C4-2B (cell line): Measurements from ENCODE around the gene AIG1.
A peak's percentile ranks its signal among the peaks of the same experiment; 100 is the strongest.
"Not testable (repeated sequence)": the region's sequence is repeated elsewhere in the genome, so short reads cannot be mapped to it uniquely, and the experiment has no call there.

Experiments
- H3K27ac ChIP-seq: fragments of 450-650 bp; 2 replicates; pipeline ENCODE4 v1.5.1; 2017
- ZFX ChIP-seq: fragments of 450-650 bp; IDR thresholded peaks from 2 replicates; pipeline ENCODE4 v1.6.1; 2017
- TF ChIP-seq, protein P1 (sequence below): fragments of 450-650 bp; conservative IDR thresholded peaks from 2 replicates; pipeline ENCODE4 v1.5.1; 2017; ENCODE audit warnings: mild to moderate bottlenecking

The AIG1 gene

DNA sequence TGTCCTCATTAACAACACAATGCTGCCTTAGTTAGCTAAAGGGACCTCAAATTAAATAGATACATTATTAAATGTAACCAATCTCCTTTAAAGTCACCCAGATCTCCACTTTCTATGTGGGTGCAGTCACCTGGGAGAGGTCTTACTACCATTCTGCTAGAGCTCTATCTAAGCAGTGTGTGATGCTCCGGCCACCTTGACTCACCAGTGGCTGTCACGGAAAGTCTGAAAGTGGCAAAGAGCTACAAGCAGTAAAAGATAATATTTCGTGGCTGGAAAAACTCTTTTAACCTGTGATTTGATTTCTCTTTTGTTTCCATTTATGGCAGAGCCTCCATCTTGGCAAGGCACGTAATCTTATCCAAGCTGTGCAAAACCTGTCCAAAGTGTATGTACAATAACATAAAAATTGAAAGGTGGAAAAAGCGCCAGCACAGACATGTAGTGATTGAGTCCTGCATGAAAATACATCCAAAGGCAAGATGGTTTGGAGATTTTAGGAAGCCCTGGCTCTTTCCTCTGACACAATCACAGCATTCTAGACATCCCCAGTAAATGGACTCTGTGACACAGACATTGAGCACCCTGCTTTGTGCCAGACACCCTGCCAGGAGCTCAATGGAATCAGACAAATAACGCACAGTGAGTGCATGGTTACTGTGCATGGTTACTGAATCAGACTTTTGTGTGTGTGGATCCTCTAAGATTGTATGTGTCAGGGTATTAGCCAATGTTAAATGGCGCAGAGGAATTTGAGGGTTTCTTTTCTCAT lies 273.2 kb downstream of the AIG1 start:
- H3K27ac ChIP-seq: no peak overlapping the region
- no peak for TF ChIP-seq ZFX
- TF ChIP-seq, protein P1, sequence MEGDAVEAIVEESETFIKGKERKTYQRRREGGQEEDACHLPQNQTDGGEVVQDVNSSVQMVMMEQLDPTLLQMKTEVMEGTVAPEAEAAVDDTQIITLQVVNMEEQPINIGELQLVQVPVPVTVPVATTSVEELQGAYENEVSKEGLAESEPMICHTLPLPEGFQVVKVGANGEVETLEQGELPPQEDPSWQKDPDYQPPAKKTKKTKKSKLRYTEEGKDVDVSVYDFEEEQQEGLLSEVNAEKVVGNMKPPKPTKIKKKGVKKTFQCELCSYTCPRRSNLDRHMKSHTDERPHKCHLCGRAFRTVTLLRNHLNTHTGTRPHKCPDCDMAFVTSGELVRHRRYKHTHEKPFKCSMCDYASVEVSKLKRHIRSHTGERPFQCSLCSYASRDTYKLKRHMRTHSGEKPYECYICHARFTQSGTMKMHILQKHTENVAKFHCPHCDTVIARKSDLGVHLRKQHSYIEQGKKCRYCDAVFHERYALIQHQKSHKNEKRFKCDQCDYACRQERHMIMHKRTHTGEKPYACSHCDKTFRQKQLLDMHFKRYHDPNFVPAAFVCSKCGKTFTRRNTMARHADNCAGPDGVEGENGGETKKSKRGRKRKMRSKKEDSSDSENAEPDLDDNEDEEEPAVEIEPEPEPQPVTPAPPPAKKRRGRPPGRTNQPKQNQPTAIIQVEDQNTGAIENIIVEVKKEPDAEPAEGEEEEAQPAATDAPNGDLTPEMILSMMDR: no peak

DNA sequence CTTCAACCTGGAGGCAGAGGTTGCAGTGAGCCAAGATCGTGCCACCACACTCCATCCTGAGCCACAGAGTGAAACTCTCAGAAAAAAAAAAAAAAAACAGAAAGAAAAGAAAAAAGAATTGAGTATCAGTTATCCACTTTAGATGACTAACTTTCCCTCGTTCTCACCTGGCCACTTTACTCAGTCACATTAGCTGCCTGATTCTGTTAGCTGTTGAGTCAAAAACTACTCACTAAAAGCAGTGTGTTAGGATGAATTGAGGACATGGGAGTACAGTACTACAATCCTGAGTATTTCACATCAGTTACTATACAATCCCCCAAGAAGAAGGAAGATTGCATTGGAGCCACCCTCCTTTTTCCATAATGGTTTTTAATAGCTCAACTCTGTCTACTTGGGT lies 275.2 kb downstream of the AIG1 start:
- TF ChIP-seq, protein P1: no peak
- no peak for TF ChIP-seq ZFX
- H3K27ac ChIP-seq: no peak overlapping the region

DNA sequence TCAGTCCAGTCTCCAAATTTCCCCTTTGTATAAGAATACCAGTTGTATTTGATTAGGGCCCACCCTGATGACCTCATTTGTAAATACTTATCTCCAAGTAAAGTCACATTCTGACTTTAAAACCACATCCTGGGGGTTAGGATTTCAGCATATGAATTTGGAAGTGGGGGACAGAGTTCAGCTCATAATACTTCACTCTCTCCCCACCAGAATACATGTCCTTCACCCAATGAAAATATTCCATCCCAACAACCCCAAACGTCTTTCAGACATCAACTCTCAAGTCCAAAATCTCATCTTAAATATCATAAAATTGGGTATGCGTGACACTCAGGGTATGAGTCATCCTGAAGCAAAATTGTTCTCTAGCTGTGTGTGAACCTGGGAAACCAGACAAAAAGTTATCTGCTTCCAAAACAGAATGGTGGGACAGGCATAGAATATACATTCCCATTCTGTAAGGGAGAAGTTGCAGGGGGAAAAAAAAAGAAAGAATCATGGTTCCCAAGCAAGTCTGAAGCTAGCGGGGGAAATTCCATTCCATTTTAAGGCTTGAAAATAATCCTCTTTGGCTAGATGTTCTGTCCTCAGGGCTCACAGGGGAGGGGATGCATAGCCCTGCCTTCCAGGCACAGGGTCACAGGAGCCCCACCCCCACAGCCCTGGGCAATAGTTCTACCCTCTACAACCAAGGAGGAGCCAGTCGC lies 275.9 kb downstream of the AIG1 start:
- TF ChIP-seq, protein P1: no peak
- no peak for TF ChIP-seq ZFX
- no peak overlapping the region for H3K27ac ChIP-seq

DNA sequence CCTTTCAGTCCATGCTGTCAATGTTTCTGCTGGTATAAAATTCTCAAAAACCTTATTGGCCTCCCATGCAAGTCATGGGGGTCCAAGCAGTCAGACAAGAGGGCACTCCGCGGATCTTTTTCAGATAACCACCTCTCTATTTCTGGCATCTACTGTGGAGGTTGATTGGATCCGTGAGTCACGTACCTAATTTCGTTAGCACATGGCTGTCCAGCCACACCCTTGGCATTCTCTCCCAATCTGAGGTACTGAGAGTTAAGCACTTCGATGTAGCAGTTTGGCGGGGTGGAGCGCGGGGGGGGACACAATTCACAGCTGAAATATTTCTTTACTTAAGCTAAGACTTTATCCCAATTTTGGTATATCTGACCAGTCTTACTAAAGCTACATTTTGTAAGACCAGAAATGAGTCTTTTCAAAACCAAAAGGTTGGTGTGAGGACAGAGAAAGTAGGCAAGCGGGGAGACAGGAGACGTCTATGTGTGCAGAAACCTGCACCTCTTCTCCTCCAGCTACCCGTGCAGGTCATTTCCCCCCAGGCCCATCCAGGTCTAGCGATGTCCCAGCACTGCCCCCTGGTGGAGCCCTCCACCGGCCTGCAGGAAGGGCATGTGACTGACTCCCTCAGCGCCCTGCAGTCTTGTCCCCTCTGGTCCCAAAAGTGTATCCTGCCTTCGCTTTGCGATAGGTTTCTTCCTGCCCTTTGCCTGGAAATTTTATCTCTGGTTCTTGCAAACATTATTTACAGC lies 276.7 kb downstream of the AIG1 start:
- H3K27ac ChIP-seq: no peak overlapping the region
- TF ChIP-seq, protein P1: peak; percentile 75
- no peak for TF ChIP-seq ZFX

DNA sequence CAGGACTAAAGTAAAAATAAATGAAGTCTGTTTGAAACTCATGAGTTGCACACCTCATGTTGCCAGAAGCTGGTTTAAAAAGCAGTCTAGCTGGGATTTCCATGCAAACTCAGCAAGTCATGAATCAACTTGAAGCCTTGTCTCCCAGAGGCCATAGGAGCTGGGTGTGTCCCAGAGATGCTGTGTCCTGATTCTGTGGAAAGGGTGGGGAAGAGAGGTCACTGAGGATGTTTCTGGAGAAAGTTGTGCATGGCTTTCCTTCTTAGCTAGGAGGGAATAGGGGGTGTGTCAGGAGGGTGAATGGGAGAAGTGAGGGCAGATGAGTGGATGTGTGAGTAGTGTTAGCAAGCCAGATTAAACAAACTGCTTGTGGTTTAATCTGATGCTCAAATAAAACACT lies 278.5 kb downstream of the AIG1 start:
- no peak overlapping the region for H3K27ac ChIP-seq
- TF ChIP-seq, protein P1: no peak
- no peak for TF ChIP-seq ZFX

DNA sequence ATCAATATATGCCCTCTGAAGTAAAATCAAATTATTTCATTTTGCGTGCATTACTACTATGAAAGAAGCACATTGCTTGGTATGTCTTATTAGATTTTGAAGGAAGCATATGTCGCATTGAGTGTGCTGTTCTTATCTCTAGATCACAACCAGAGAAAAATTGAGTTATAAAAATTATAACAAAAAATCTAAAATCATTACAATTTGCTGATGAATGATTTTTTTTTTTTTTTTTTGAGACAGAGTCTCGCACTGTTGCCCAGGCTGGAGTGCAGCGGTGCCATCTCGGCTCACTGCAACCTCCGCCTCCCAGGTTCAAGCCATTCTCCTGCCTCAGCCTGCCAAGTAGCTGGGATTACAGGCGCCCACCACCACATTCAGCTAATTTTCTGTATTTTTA lies 284.8 kb downstream of the AIG1 start:
- H3K27ac ChIP-seq: not testable (repeated sequence)

DNA sequence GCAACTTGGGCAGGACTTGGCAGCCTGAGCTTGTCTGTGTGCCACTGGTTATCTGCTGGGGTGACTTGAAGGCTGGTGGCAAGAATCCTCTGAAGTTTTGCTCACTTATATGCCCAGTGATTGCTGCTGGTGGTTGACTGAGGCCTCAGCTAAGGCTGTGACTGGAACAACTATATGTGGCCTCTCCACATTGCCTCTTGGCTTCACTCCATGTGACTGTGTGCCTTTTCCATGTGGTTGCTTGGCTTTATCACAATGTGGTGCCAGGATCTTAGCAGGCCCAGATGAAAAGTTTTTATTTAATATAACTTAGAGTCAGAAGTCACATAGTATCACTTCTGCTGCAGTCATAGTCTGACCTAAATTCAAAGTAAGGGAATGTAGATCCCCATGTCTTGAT lies 285.3 kb downstream of the AIG1 start:
- H3K27ac ChIP-seq: no peak overlapping the region
- no peak for TF ChIP-seq ZFX
- TF ChIP-seq, protein P1: no peak
